NCI-H2227 (cell line): ENCODE data around the gene SMIM43.
A peak's percentile ranks its signal among the peaks of the same experiment; 100 is the strongest.

Source experiments
- DNase-seq: peaks from one replicate; lab custom pipeline; 2025; ENCODE audit not compliant: unreplicated experiment; lab: John Stamatoyannopoulos, UW

SMIM43 gene

GRCh38 chr4:121764702-121765367, at the start of gene SMIM43:
TSS of gene SMIM43 (minus strand) at chr4:121765164. CDS start at chr4:121765105, 59 bp downstream.
- peak; percentile 22 for DNase-seq

GRCh38 chr4:121814756-121815155, 49.8 kb upstream of the SMIM43 start:
- DNase-seq: no peak

DNA sequence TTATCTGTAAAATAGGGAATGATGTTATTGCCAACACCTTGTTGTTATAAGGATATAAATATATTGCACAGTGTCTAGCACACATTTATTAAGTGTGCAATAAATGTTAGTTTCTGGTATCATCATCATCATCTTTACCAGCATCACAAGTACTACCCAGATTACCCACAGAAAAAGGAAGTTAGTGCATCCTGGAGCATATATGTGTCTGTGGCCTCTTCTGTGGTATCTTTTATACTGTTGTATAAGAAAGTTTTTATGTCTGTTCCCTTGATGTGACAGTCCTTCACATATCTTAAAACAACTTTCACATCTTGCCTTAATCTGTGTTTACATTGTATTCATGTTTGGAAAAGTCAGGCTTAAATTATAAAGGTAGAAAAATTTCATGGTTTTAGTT, 46.2 kb upstream of the SMIM43 start:
- no peak for DNase-seq

- DNase-seq: no peak
Observed at GRCh38 chr4:121806411-121806810, 41.4 kb upstream of the SMIM43 start.

DNA sequence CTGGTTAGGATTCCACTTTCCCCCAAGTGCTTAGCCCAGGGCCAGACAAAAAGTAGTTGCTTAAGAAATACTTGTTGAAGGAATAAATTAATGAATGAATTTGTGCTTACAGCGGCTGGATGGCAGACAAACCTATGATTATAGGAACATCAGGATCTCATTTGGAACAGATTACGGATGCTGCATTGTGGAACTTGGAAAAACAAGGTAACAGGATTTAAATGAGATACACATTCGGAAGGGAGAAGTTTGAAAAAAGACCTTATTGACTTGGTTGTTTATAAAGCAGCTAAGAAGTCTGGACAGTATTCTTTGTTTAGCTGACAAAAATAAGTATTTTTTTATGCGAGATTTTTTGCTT, 36.7 kb upstream of the SMIM43 start:
- DNase-seq: no peak

GRCh38 chr4:121800961-121801714, 36.2 kb upstream of the SMIM43 start, which contains the start of gene EXOSC9:
TSS of gene EXOSC9 (plus strand) at chr4:121801323. CDS start at chr4:121801425, 102 bp downstream.
- DNase-seq: peak; percentile 96

GRCh38 chr4:121800638-121800960, 35.6 kb upstream of the SMIM43 start:
- peak; percentile 29 for DNase-seq

DNA sequence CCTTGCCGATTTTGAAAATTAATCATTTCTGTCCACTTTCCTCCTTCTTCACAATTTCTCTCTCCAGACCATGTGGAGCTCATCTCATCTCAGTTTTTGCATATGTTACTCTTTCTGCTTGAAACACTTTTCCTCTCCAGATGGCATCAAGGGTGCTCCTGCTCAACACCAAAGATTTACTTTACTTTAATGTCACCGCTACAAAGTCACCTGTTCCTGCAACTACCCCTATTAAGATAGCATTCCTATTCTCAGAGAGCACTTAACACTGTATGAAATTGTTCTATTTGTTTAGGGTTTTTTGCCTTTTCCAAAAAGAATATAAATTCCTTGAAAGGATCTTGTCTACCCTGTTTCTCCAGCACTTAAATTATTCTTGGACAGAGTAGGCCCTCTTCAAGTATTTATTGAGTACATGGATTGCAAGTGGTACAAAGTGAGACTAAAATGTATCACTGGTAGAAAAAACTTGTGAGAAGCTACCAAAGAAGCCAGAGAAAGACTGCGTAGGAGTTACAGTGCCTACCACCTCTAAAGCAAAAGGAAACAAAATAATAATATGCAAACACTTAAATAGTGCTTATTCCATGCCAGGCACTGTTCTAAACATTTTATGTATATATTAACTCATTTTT, 35.0 kb upstream of the SMIM43 start:
- DNase-seq: no peak

GRCh38 chr4:121799208-121799823, 34.4 kb upstream of the SMIM43 start:
- DNase-seq: no peak

DNA sequence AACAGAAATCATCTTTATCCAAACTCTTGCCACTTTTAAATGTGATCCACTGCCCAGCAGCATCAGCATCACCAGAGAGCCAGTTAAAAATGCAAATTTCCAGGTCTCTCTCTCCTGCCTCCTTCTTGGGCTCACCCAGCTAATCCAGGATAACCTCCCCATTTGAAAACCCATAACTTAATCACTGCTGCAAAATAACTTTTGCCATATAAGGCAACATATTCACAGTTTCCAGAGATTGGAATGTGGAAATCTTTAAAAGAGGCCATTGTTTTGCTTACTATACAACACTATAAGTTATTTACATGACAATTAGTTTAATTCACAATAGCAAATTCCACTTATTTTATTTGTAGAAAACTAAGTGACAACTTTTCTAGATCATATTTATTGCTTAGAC, 31.3 kb upstream of the SMIM43 start:
- no peak for DNase-seq

- DNase-seq: no peak
Observed at GRCh38 chr4:121794505-121795188, 29.7 kb upstream of the SMIM43 start.

- no peak for DNase-seq
Observed at GRCh38 chr4:121792966-121793365, 28.0 kb upstream of the SMIM43 start.

GRCh38 chr4:121791481-121791880, 26.5 kb upstream of the SMIM43 start:
- DNase-seq: no peak

- DNase-seq: no peak
Observed at GRCh38 chr4:121790976-121791375, 26.0 kb upstream of the SMIM43 start.

DNA sequence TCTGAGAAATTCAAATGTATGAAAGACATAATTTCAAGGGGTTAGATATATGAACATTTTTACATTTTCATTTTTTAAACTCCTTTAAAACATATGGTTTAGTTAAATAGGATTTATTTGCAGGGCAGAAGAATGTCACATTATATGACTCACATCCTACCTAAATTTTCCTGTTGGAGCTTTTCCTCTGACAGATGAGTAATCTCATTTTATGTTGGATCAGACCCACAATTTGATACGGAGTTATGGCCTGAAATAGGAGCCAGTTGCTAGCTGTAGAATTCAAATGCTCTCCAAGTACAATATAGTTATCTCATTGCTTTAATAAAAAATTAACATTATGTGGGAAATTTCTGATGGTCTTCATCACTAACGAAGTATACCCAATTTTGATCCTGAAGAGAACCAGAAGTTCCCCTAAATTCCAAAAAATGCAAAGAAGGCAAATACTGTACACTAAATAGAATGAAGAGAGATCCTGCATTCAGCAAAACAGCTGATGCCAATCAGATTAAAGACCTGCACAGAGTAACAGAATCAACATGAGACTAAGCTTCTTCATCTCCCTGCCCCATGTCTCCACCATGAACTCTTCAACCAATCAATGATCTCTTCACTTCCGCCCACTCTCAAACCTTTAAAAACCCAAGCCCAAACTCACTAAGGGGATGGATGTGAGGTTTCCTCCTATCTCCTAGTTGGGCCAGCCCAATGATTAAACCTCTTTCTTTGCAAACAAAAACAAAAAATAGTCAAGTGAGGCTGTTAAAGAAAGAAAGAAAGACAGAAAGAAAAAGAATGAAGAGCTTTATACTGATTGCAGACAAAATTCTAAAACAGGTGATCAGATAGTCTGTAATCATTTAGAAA, 25.2 kb upstream of the SMIM43 start:
- DNase-seq: no peak

DNA sequence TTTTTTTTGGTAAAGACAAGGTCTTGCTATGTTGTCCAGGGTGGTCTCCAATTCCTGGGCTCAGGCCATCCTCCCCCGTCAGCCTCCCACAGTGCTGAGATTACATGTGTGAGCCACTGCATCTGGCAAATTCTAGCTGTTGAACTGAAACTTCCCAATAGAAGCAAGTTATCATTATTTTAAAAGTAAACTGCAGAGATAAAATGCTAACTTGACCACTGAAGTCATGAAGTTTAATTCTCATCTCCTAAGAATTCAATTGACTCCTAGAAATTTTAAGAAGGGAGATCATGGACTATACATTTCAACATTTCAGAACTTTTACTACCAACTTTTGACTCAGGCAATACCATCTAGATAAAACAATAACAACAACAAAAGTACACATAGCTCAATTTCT, 24.5 kb upstream of the SMIM43 start:
- no peak for DNase-seq

GRCh38 chr4:121788896-121789295, 23.9 kb upstream of the SMIM43 start:
- DNase-seq: no peak

DNA sequence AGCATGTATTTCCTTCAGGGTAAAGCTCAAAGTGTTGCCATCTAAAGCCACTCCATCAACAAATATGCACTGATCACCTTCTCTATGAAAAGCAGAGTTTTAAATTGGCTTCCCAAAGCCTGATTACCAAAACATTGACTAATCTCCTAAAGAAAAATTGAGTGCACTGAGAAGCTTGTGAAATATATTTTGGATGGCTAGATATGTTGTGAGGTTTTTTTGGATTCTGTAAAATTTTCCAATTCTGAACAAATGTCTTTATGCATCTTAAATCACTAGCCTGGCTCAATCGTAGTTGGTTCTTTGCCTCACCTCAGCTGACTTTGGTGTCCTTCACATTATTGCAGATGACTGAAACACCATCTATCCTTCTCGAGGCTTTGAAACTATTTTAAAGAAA, 21.3 kb upstream of the SMIM43 start:
- no peak for DNase-seq

- no peak for DNase-seq
Observed at GRCh38 chr4:121785479-121785878, 20.5 kb upstream of the SMIM43 start.

- no peak for DNase-seq
Observed at GRCh38 chr4:121784975-121785374, 20.0 kb upstream of the SMIM43 start.
